GM20431 (cell line): ENCODE results near the gene KCNJ2.

Source experiments
- in situ Hi-C: fragments of 300-500 bp; cut with MseI, MboI; formaldehyde crosslinking; loops from one replicate; pipeline ENCODE4 v1.15.0; 2020; ENCODE audit warnings: low sequenced_read_pairs; ENCODE audit not compliant: unreplicated experiment

Gene KCNJ2

GRCh38 chr17:70195091-70195490 is 25.8 kb downstream of the KCNJ2 start:
- in situ Hi-C loops = no loop called here

DNA sequence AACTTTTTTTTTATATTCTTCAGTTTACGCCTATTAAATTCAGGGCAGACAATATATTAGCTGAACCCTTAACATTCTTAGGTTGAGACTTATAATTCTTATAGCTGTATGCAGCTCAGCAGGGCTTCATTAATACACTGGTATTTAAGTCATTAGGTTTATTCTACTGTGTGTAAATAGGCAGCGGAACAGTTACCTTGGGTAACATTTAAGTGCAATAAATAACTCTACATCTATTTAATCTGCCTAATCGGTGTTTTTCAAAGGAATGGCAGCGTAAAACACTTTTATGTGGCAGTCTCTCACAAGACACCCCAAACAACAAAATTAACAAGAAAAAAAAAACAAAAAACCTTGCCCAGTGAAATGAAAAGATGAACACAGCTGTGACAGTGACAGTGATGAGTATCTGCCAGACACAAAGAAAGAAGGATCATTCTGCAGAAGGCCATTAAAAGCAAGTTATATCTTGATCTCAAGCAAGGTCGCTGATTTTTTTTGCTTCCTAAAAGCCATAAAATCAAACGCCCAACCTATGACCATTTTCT is 32.6 kb downstream of the KCNJ2 start:
- in situ Hi-C loops = no loop called here

GRCh38 chr17:70202840-70203239 is 33.5 kb downstream of the KCNJ2 start:
- in situ Hi-C loops = no loop called here

- in situ Hi-C loops = no loop called here
Observed at GRCh38 chr17:70204431-70204830, 35.1 kb downstream of the KCNJ2 start.

DNA sequence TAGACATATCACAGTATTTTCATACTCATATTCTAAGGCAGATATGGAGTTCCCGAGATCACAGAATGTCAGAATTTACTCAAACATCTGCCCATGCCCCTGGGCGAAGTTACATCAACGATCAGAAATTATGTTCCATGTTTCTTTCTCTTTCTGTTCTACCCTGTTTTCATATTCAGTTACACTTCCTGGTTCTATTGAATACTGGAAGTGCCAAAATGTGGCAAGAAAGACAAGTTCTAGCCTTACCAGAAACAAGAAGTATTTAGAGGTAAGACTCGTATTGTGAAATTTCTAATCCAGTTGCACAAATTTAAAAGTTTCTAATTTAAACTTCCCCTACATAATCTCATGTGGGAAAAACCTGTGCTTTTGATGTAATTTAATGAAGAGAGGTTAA is 36.1 kb downstream of the KCNJ2 start:
- in situ Hi-C loops = no loop called here

- in situ Hi-C loops = no loop called here
Observed at GRCh38 chr17:70206361-70207010, 37.2 kb downstream of the KCNJ2 start.

DNA sequence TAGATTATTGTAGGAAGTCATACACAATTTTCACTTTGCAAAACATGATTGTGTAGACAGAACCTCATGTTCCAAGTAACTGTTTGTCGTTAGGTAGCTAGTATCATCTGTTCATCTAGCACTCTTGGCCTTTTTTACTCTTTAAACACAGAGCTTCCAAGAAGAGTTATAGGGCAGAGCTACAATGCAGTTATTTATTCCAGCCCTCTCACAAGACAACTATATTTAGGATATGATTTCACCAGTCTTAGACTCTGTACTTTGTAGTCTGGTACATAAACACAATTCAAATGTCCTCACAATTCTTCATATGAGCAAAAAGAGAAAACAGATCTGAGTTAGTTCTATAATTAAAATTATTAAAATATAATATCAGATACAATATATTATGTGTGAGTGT is 37.9 kb downstream of the KCNJ2 start:
- in situ Hi-C loops = no loop called here

- in situ Hi-C loops = no loop called here
Observed at GRCh38 chr17:70208080-70208794, 38.9 kb downstream of the KCNJ2 start.

DNA sequence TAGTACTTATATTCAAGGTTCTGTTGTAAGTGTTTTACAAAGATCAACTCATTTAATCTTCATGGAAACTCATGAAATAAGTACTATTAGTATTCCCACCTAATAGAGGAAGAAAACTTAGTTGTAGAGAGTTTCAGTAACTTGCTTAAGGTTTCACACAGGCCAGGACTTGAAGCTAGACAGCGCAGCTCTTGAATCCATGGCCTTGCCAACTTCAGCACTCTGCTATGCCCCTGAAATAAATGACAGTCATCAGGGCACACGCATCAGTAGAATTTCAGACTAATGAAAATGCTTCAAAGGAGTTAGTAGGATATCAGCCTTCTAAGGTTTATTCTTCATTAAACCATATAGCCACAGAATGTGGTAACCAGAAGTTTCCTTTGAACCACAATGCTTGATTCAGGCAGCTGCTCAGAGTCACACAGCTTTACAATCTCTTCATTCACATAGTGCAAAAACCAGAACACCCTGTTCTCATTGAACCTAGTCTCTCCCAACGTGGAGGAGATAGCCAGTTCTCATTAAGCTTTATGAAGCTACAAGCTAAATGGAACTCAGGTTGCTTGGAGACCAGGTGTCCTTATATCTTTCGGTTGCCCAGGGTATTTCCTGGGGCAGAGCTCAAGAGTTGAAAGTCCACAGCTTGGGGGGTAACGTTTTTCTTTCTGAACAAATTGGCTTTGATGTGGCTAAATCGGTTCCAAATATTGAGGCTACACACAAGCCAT is 39.7 kb downstream of the KCNJ2 start:
- in situ Hi-C loops = no loop called here

GRCh38 chr17:70215656-70216055 is 46.3 kb downstream of the KCNJ2 start:
- in situ Hi-C loops = no loop called here

GRCh38 chr17:70217571-70217970 is 48.2 kb downstream of the KCNJ2 start:
- in situ Hi-C loops = no loop called here

GRCh38 chr17:70225276-70225675 is 55.9 kb downstream of the KCNJ2 start:
- in situ Hi-C loops = no loop called here
